HL-60 (cell line): Measurements from ENCODE around the gene NUDT8.
A peak's percentile ranks its signal among the peaks of the same experiment; 100 is the strongest.

Experiments used
- DNase-seq, 2 experiments: peaks; one replicate each; pipeline ENCODE4 v3.0.0-alpha.2; 2010 to 2020; ENCODE audit warnings: low read depth in 1 of 2, low spot score in 1 of 2
- H3K27ac ChIP-seq: fragments of 250-450 bp; sonication (Bioruptor Pico); replicated peaks from 2 replicates; pipeline ENCODE4 v1.5.1; 2020; ENCODE audit warnings: mild to moderate bottlenecking, moderate library complexity
- H3K27me3 ChIP-seq: fragments of 250-450 bp; sonication (Bioruptor Pico); 2 replicates; pipeline ENCODE4 v1.5.1; 2021; ENCODE audit warnings: mild to moderate bottlenecking, moderate library complexity; ENCODE audit not compliant: insufficient read depth, poor library complexity, severe bottlenecking
- H3K4me3 ChIP-seq: replicated peaks from 2 replicates; pipeline ENCODE4 v1.5.1; 2011; ENCODE audit warnings: mild to moderate bottlenecking, control low read depth, low read length; ENCODE audit not compliant: insufficient read depth
- GABPA ChIP-seq: IDR thresholded peaks from 2 replicates; pipeline ENCODE4 v1.6.1; 2012; ENCODE audit warnings: low read depth
- POLR2AphosphoS5 ChIP-seq: IDR thresholded peaks from 2 replicates; pipeline ENCODE4 v1.6.1; 2012; ENCODE audit warnings: low read depth
- SPI1 ChIP-seq: IDR thresholded peaks from 2 replicates; pipeline ENCODE4 v1.6.1; 2012; ENCODE audit warnings: low read depth, mild to moderate bottlenecking, borderline replicate concordance
- TF ChIP-seq, protein P1 (sequence below): IDR thresholded peaks from 2 replicates; pipeline ENCODE4 v1.6.1; 2012; ENCODE audit warnings: low read depth; ENCODE audit not compliant: insufficient replicate concordance
- TF ChIP-seq, protein P2 (sequence below): IDR thresholded peaks from one replicate; pipeline ENCODE4 v1.5.1; 2011; ENCODE audit warnings: low read length, control low read depth, inconsistent platforms; ENCODE audit not compliant: insufficient read depth

NUDT8 gene

DNA sequence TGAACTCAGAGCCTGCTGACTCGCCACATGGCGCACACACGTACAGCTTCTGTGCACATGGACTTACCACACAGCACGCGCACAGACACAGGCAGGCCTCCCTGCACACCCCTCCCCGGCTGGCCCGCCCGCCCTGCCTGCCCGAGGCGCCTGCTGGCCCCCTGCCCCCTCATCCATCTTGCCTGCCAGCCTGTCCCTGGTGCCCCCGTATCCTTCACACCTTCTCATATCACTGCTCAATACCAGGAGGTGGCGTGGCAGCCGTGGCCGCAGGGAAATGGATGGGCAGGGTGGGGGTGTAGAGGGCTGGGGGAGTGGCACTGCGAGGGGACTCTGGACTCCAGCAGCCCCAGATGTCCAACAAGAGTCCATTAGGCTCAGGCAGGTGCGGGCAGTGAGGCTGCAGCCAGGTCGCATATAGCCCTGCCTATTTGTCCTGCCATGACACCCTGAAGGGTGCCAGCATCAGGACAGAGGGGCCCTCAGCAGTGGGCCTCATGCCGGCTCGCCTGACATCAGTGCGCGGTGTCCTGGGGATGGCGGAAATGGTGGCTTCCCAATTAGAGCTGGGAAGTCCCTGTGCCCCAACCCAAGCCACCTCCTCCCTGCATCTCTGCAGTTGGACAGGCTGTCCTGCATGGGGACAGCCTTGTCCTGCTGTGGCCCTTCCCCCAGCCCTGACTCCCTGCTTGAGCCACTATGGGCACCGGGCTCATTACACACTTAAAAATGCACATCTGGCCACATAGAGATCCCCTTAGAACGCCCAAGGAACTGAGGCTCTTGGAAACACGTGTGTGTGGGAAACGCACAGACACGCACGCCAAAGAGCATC, 11.8 kb upstream of the NUDT8 start:
- DNase-seq: no peak
- no peak overlapping the region for H3K27ac ChIP-seq
- H3K27me3 ChIP-seq: no peaks in the 10 kb centered on the region
- H3K4me3 ChIP-seq: no peak overlapping the region
- TF ChIP-seq, protein P1, sequence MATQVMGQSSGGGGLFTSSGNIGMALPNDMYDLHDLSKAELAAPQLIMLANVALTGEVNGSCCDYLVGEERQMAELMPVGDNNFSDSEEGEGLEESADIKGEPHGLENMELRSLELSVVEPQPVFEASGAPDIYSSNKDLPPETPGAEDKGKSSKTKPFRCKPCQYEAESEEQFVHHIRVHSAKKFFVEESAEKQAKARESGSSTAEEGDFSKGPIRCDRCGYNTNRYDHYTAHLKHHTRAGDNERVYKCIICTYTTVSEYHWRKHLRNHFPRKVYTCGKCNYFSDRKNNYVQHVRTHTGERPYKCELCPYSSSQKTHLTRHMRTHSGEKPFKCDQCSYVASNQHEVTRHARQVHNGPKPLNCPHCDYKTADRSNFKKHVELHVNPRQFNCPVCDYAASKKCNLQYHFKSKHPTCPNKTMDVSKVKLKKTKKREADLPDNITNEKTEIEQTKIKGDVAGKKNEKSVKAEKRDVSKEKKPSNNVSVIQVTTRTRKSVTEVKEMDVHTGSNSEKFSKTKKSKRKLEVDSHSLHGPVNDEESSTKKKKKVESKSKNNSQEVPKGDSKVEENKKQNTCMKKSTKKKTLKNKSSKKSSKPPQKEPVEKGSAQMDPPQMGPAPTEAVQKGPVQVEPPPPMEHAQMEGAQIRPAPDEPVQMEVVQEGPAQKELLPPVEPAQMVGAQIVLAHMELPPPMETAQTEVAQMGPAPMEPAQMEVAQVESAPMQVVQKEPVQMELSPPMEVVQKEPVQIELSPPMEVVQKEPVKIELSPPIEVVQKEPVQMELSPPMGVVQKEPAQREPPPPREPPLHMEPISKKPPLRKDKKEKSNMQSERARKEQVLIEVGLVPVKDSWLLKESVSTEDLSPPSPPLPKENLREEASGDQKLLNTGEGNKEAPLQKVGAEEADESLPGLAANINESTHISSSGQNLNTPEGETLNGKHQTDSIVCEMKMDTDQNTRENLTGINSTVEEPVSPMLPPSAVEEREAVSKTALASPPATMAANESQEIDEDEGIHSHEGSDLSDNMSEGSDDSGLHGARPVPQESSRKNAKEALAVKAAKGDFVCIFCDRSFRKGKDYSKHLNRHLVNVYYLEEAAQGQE: no peak
- TF ChIP-seq SPI1: no peak
- TF ChIP-seq, protein P2, sequence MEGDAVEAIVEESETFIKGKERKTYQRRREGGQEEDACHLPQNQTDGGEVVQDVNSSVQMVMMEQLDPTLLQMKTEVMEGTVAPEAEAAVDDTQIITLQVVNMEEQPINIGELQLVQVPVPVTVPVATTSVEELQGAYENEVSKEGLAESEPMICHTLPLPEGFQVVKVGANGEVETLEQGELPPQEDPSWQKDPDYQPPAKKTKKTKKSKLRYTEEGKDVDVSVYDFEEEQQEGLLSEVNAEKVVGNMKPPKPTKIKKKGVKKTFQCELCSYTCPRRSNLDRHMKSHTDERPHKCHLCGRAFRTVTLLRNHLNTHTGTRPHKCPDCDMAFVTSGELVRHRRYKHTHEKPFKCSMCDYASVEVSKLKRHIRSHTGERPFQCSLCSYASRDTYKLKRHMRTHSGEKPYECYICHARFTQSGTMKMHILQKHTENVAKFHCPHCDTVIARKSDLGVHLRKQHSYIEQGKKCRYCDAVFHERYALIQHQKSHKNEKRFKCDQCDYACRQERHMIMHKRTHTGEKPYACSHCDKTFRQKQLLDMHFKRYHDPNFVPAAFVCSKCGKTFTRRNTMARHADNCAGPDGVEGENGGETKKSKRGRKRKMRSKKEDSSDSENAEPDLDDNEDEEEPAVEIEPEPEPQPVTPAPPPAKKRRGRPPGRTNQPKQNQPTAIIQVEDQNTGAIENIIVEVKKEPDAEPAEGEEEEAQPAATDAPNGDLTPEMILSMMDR: no peak
- TF ChIP-seq POLR2AphosphoS5: no peak
- no peak for TF ChIP-seq GABPA

GRCh38 chr11:67640758-67641337, 11.1 kb upstream of the NUDT8 start:
- DNase-seq: no peak

GRCh38 chr11:67640021-67640757, 10.5 kb upstream of the NUDT8 start:
- TF ChIP-seq, protein P2: peak; percentile 56
- TF ChIP-seq, protein P1: no peak
- Histone ChIP-seq H3K4me3 (no peak overlapping the region), H3K27ac (no peak overlapping the region), H3K27me3 (no peaks in the 10 kb centered on the region)
- DNase-seq: peak; percentile 67 to 73

More at GRCh38 chr11:67640758-67641337, 11.1 kb upstream of the NUDT8 start:
- H3K27me3 ChIP-seq: no peaks in the 10 kb centered on the region
- H3K4me3 ChIP-seq: no peak overlapping the region
- H3K27ac ChIP-seq: no peak overlapping the region
- TF ChIP-seq, protein P1: no peak
- TF ChIP-seq, protein P2: no peak
- TF ChIP-seq POLR2AphosphoS5 (no peak), GABPA (no peak), SPI1 (no peak)
